ENCODE measurements around the gene SYNE2. TPM values are rescaled to one million over a fixed set of nuclear protein-coding genes. Genes with fewer than 3 reads are reported as not detected.

SYNE2 gene
- total and polyA plus RNA-seq, 2 donors from 2014 or later = 65.9 to 461 TPM

- Histone ChIP-seq H3K9ac (ENCODE audit: low read length in 3 of 3) (peak overlapping the region; percentile 12 to 57 (median 27)), H3K4me1 (ENCODE audit: control insufficient read depth in 2 of 3, insufficient read depth in 2 of 3, low read depth in 1 of 3, low read length in 3 of 3) (peaks cover 0 to 19% (median 10%) of the 10 kb centered on the region in 3 donors), H3K36me3 (ENCODE audit: control insufficient read depth in 2 of 3, insufficient read depth in 3 of 3, low read length in 3 of 3) (no peaks in the 10 kb centered on the region), H3K4me3 (ENCODE audit: low read length in 3 of 3) (peak overlapping the region; percentile 23 to 83 (median 45)), H3K9me3 (ENCODE audit: control insufficient read depth in 2 of 3, insufficient read depth in 1 of 3, low read length in 3 of 3) (no peaks in the 10 kb centered on the region), H3K27ac (ENCODE audit: low read depth in 2 of 2, low read length in 2 of 2) (peak overlapping the region; percentile 45 to 54), H3K27me3 (ENCODE audit: control insufficient read depth, insufficient read depth, low read length) (no peaks in the 10 kb centered on the region)
- DNase-seq (no peak), FAIRE-seq (no peak)
- intact Hi-C loops (cut with DNase I) = no loop called here
- TF ChIP-seq CTCF (IDR thresholded peaks at IDR 0.05; ENCODE audit: borderline replicate concordance, extremely low read depth, insufficient read depth) = no peak
Observed at GRCh38 chr14:63855281-63855680, 2.5 kb downstream of the SYNE2 start.

- intact Hi-C loops (cut with DNase I) = no loop called here
- no peaks in the 10 kb centered on the region for H3K36me3 ChIP-seq (ENCODE audit: control insufficient read depth in 2 of 3, insufficient read depth in 3 of 3, low read length in 3 of 3)
- H3K9ac ChIP-seq (ENCODE audit: low read length in 3 of 3) = no peak overlapping the region
- peaks cover 0 to 23% (median 14%) of the 10 kb centered on the region in 3 donors for H3K4me1 ChIP-seq (ENCODE audit: control insufficient read depth in 2 of 3, insufficient read depth in 2 of 3, low read depth in 1 of 3, low read length in 3 of 3)
- no peak overlapping the region for H3K4me3 ChIP-seq (ENCODE audit: low read length in 3 of 3)
- no peak for TF ChIP-seq CTCF (IDR thresholded peaks at IDR 0.05; ENCODE audit: borderline replicate concordance, extremely low read depth, insufficient read depth)
- H3K9me3 ChIP-seq (ENCODE audit: control insufficient read depth in 2 of 3, insufficient read depth in 1 of 3, low read length in 3 of 3) = no peaks in the 10 kb centered on the region
- DNase-seq (no peak), FAIRE-seq (no peak)
- no peak overlapping the region for H3K27ac ChIP-seq (ENCODE audit: low read depth in 2 of 2, low read length in 2 of 2)
- H3K27me3 ChIP-seq (ENCODE audit: control insufficient read depth, insufficient read depth, low read length) = no peaks in the 10 kb centered on the region
Observed at GRCh38 chr14:63857466-63858030, 4.7 kb downstream of the SYNE2 start.

DNA sequence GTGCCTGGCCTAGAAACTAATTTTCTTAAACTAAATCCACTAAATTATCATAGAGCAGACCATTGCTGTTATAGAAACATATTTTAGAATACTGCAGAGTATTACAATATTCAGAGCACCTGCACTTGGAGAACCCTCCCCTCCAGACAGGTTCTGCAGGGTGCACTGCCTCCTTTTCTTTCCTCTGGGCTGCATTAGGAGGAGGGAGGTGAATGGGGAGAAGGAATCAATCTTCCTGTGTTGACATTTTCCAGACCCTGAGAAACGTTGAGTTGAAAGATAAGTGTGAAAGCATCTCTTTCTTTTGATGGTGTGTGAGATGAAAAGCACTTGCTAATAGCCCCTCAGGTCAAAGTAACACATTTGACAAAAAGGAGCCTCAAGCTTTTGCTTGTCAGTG, 7.3 kb downstream of the SYNE2 start:
- no peak overlapping the region for H3K27ac ChIP-seq (ENCODE audit: low read depth in 2 of 2, low read length in 2 of 2)
- H3K9ac ChIP-seq (ENCODE audit: low read length in 3 of 3) = no peak overlapping the region
- FAIRE-seq (no peak), DNase-seq (no peak)
- TF ChIP-seq CTCF (IDR thresholded peaks at IDR 0.05; ENCODE audit: borderline replicate concordance, extremely low read depth, insufficient read depth) = no peak
- intact Hi-C loops (cut with DNase I) = no loop called here
- no peak overlapping the region for H3K4me3 ChIP-seq (ENCODE audit: low read length in 3 of 3)
- peaks cover 0 to 20% (median 14%) of the 10 kb centered on the region in 3 donors for H3K4me1 ChIP-seq (ENCODE audit: control insufficient read depth in 2 of 3, insufficient read depth in 2 of 3, low read depth in 1 of 3, low read length in 3 of 3)
- no peaks in the 10 kb centered on the region for H3K36me3 ChIP-seq (ENCODE audit: control insufficient read depth in 2 of 3, insufficient read depth in 3 of 3, low read length in 3 of 3)
- no peaks in the 10 kb centered on the region for H3K27me3 ChIP-seq (ENCODE audit: control insufficient read depth, insufficient read depth, low read length)
- H3K9me3 ChIP-seq (ENCODE audit: control insufficient read depth in 2 of 3, insufficient read depth in 1 of 3, low read length in 3 of 3) = no peaks in the 10 kb centered on the region

DNA sequence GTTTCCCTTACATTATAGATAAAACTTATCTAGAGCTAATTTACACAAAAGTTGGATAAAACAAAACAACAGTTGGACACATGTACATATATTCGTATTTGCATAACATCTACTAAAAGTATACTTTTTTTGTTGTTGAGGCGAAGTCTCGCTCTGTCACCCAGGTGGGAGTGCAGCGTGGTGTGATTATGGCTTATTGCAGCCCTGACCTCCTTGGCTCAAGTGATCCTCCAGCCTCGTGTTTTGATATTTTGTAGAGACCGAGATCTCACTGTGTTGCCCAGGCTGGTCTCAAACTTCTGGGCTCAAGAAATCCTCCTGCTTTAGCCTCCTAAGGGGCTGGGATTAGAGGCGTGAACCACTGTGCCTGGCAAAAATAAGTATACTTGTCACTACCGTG, 9.4 kb downstream of the SYNE2 start:
- H3K4me3 ChIP-seq (ENCODE audit: low read length in 3 of 3) = no peak overlapping the region
- DNase-seq (no peak), FAIRE-seq (no peak)
- H3K27ac ChIP-seq (ENCODE audit: low read depth in 2 of 2, low read length in 2 of 2) = peak overlapping the region in 1 of 2 donors; percentile 26
- H3K9me3 ChIP-seq (ENCODE audit: control insufficient read depth in 2 of 3, insufficient read depth in 1 of 3, low read length in 3 of 3) = no peaks in the 10 kb centered on the region
- intact Hi-C loops (cut with DNase I) = no loop called here
- no peak for TF ChIP-seq CTCF (IDR thresholded peaks at IDR 0.05; ENCODE audit: borderline replicate concordance, extremely low read depth, insufficient read depth)
- no peak overlapping the region for H3K9ac ChIP-seq (ENCODE audit: low read length in 3 of 3)
- H3K4me1 ChIP-seq (ENCODE audit: control insufficient read depth in 2 of 3, insufficient read depth in 2 of 3, low read depth in 1 of 3, low read length in 3 of 3) = peaks cover 0 to 24% (median 9%) of the 10 kb centered on the region in 3 donors
- no peaks in the 10 kb centered on the region for H3K27me3 ChIP-seq (ENCODE audit: control insufficient read depth, insufficient read depth, low read length)
- no peaks in the 10 kb centered on the region for H3K36me3 ChIP-seq (ENCODE audit: control insufficient read depth in 2 of 3, insufficient read depth in 3 of 3, low read length in 3 of 3)

Measured in kidney (tissue), 14 donors.